Ovary (tissue), 1 donor: ENCODE results near the gene CEP57L1.

Experiments
- EP300 ChIP-seq: sonication (generic); formaldehyde crosslinking; IDR thresholded peaks from one replicate; pipeline ENCODE4 v1.6.1; 2017; ENCODE audit warnings: antibody characterized with exemption
- POLR2A ChIP-seq: fragments of 450-650 bp; IDR thresholded peaks from one replicate; pipeline ENCODE4 v1.6.1; 2017; ENCODE audit warnings: antibody characterized with exemption, mild to moderate bottlenecking, moderate library complexity

GRCh38 chr6:109050012-109050411 lies 45.3 kb upstream of the CEP57L1 start:
- TF ChIP-seq POLR2A (no peak), EP300 (no peak)
